HG03097 (cell line): ENCODE results near the gene ISX.

ENCODE experiments used
- ATAC-seq: cut with Tn5 transposase; IDR thresholded peaks from one replicate; pipeline ENCODE4 v1.9.1; 2021; ENCODE audit not compliant: unreplicated experiment, low FRiP score

ISX gene

GRCh38 chr22:35103761-35104160 lies 37.8 kb downstream of the ISX start:
- no peak for ATAC-seq

- no peak for ATAC-seq
Measured at GRCh38 chr22:35104491-35104890, 38.5 kb downstream of the ISX start.

- no peak for ATAC-seq
Measured at GRCh38 chr22:35109616-35110015, 43.7 kb downstream of the ISX start.

GRCh38 chr22:35111244-35111643 lies 45.3 kb downstream of the ISX start:
- no peak for ATAC-seq

GRCh38 chr22:35113341-35113740 lies 47.4 kb downstream of the ISX start:
- ATAC-seq, result no peak

GRCh38 chr22:35114131-35114980 lies 48.4 kb downstream of the ISX start:
- ATAC-seq, result no peak

- no peak for ATAC-seq
Measured at GRCh38 chr22:35115515-35115914, 49.6 kb downstream of the ISX start.

- no peak for ATAC-seq
Measured at GRCh38 chr22:35116269-35116668, 50.3 kb downstream of the ISX start.

- no peak for ATAC-seq
Measured at GRCh38 chr22:35116817-35117216, 50.9 kb downstream of the ISX start.

GRCh38 chr22:35119494-35119893 lies 53.5 kb downstream of the ISX start:
- ATAC-seq, result no peak

GRCh38 chr22:35124691-35125219 lies 58.8 kb downstream of the ISX start:
- ATAC-seq, result no peak

GRCh38 chr22:35126993-35127392 lies 61.0 kb downstream of the ISX start:
- ATAC-seq, result peak; percentile 62

GRCh38 chr22:35128637-35129036 lies 62.7 kb downstream of the ISX start:
- ATAC-seq, result peak; percentile 32

- ATAC-seq, result no peak
Measured at GRCh38 chr22:35131525-35132000, 65.6 kb downstream of the ISX start.

- ATAC-seq, result no peak
Measured at GRCh38 chr22:35132568-35132967, 66.6 kb downstream of the ISX start.

GRCh38 chr22:35133702-35134380 lies 67.9 kb downstream of the ISX start:
- no peak for ATAC-seq

- no peak for ATAC-seq
Measured at GRCh38 chr22:35134637-35135036, 68.7 kb downstream of the ISX start.

- ATAC-seq, result no peak
Measured at GRCh38 chr22:35135165-35135564, 69.2 kb downstream of the ISX start.
